Breast epithelium (tissue), 3 donors: Measurements from ENCODE around the gene PPP1R3G.

Source experiments
- CTCF ChIP-seq, 3 donors: fragments of 450-650 bp; IDR thresholded peaks; one replicate each; pipeline ENCODE4 v1.5.1; 2016 to 2017; ENCODE audit warnings: antibody characterized with exemption in 3 of 3, mild to moderate bottlenecking in 3 of 3, moderate library complexity in 3 of 3
- POLR2A ChIP-seq: fragments of 450-650 bp; IDR thresholded peaks from one replicate; pipeline ENCODE4 v1.6.1; 2016; ENCODE audit warnings: antibody characterized with exemption, mild to moderate bottlenecking, moderate library complexity
- POLR2AphosphoS5 ChIP-seq, 3 donors: sonication (generic); formaldehyde crosslinking; IDR thresholded peaks; one replicate each; pipeline ENCODE4 v1.6.1; 2017; ENCODE audit warnings: antibody characterized with exemption in 3 of 3

GRCh38 chr6:5081955-5082354, 3.2 kb upstream of the PPP1R3G start:
- TF ChIP-seq CTCF (IDR thresholded peaks at IDR 0.05), result no peak
- TF ChIP-seq POLR2A, result no peak
- no peak for TF ChIP-seq POLR2AphosphoS5 (IDR thresholded peaks at IDR 0.05)
